Measurements from ENCODE around the gene PCDH9. TPM values are rescaled to one million over a fixed set of nuclear protein-coding genes. Genes with fewer than 3 reads are reported as not detected.

Gene PCDH9
- total RNA-seq, 1 donor from 2014 or later = 33.8 TPM

DNA sequence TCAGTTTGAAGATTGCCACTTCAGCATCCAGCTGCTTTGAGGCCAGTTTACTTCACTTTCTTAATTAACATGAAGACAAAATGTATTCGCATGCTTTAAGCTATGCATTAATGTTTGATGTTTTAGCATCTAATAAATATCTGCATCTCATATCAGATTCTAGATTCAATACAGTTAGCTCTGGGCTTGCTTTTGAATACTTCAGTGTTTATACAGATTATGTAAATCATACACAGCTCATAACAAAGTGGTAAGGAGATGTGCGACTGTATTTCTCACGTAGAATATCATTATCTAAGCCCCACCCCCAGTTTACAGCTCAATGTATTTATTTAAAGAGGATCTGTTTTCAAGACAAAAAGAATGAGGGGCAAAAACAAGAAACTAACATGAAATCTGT lies 770.5 kb downstream of the PCDH9 start:
- H3K27me3 Mint-ChIP-seq (ENCODE audit: unreplicated experiment) = no peaks in the 10 kb centered on the region
- H3K27ac Mint-ChIP-seq (ENCODE audit: unreplicated experiment) = no peak overlapping the region
- no peak for TF ChIP-seq CTCF (IDR thresholded peaks at IDR 0.05)
- no peak overlapping the region for H3K4me3 Mint-ChIP-seq (ENCODE audit: unreplicated experiment)
- no peak for DNase-seq (ENCODE audit: extremely low spot score, unreplicated experiment)
- peaks cover 36% of the 10 kb centered on the region for H3K4me1 Mint-ChIP-seq (ENCODE audit: unreplicated experiment)
- H3K9me3 Mint-ChIP-seq (ENCODE audit: unreplicated experiment) = no peaks in the 10 kb centered on the region
- no peaks in the 10 kb centered on the region for H3K36me3 Mint-ChIP-seq (ENCODE audit: unreplicated experiment)

DNA sequence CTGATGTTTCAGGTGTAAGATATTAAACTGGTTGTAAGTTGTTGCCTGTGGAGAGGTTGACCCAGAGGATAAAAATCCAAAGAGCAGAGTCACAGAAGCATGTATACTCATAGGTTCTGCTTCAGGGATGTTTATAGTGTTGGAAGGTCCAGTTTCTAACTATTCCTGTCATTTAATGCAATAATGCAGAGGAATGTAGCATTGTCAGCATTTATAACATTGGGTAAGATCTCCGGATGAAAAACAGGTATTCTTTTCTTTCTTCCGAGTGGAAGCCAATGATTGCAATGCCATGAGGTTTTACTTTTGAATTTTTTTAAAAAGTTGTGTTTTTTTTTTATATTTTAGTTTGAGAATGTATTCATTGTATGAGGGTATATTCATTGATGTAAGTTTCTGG lies 771.0 kb downstream of the PCDH9 start:
- no peaks in the 10 kb centered on the region for H3K9me3 Mint-ChIP-seq (ENCODE audit: unreplicated experiment)
- no peaks in the 10 kb centered on the region for H3K27me3 Mint-ChIP-seq (ENCODE audit: unreplicated experiment)
- TF ChIP-seq CTCF (IDR thresholded peaks at IDR 0.05) = no peak
- no peak for DNase-seq (ENCODE audit: extremely low spot score, unreplicated experiment)
- no peaks in the 10 kb centered on the region for H3K36me3 Mint-ChIP-seq (ENCODE audit: unreplicated experiment)
- H3K4me3 Mint-ChIP-seq (ENCODE audit: unreplicated experiment) = no peak overlapping the region
- no peak overlapping the region for H3K27ac Mint-ChIP-seq (ENCODE audit: unreplicated experiment)
- H3K4me1 Mint-ChIP-seq (ENCODE audit: unreplicated experiment) = peaks cover 36% of the 10 kb centered on the region

DNA sequence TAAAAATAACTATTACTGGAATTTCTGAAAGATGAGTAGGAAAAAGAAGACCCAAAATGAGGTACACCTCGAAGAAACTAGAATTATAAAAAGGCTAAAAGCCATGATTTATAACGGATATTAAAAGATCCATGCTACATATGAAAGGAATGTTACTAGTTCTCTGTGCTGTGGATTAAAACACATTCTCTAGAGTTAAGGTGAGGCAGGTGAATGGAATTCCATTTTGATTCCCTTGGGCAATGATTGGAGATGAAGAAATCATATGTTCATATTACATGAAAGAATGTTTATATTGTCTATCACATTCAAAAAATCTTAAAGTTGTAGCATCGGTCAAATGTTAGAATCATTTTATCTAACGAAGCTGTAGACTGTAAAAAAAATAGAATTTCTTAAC lies 783.7 kb downstream of the PCDH9 start:
- Mint-ChIP-seq H3K27me3 (ENCODE audit: unreplicated experiment) (no peaks in the 10 kb centered on the region), H3K4me1 (ENCODE audit: unreplicated experiment) (peaks cover 11% of the 10 kb centered on the region), H3K27ac (ENCODE audit: unreplicated experiment) (no peak overlapping the region), H3K4me3 (ENCODE audit: unreplicated experiment) (no peak overlapping the region), H3K9me3 (ENCODE audit: unreplicated experiment) (peaks cover 4% of the 10 kb centered on the region), H3K36me3 (ENCODE audit: unreplicated experiment) (no peaks in the 10 kb centered on the region)
- DNase-seq (ENCODE audit: extremely low spot score, unreplicated experiment) = no peak
- TF ChIP-seq CTCF (IDR thresholded peaks at IDR 0.05) = no peak

DNA sequence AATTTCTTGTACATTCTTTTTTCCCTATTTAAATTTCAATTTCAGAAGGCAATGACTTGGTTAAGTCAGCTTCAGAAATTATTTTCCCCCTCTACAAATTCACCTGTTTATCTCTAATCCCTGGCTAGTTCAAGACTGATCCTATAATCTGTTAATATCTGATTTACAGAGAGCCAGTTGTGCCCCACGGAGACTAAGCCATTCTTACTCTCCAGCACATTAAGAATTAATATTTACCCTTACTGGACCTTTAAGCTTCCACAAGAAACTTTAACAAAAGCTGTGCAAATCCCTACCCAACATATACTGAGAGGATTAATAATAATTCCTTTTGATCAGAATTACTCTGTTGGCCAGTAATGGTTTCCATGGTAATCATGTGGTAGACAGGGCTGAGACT lies 786.2 kb downstream of the PCDH9 start:
- no peak for DNase-seq (ENCODE audit: extremely low spot score, unreplicated experiment)
- peaks cover 4% of the 10 kb centered on the region for H3K9me3 Mint-ChIP-seq (ENCODE audit: unreplicated experiment)
- TF ChIP-seq CTCF (IDR thresholded peaks at IDR 0.05) = no peak
- no peak overlapping the region for H3K27ac Mint-ChIP-seq (ENCODE audit: unreplicated experiment)
- H3K4me1 Mint-ChIP-seq (ENCODE audit: unreplicated experiment) = peaks cover 11% of the 10 kb centered on the region
- no peaks in the 10 kb centered on the region for H3K27me3 Mint-ChIP-seq (ENCODE audit: unreplicated experiment)
- H3K36me3 Mint-ChIP-seq (ENCODE audit: unreplicated experiment) = peaks cover 1% of the 10 kb centered on the region
- H3K4me3 Mint-ChIP-seq (ENCODE audit: unreplicated experiment) = no peak overlapping the region

GRCh38 chr13:66440938-66441337 lies 789.2 kb downstream of the PCDH9 start:
- H3K36me3 Mint-ChIP-seq (ENCODE audit: unreplicated experiment) = peaks cover 3% of the 10 kb centered on the region
- H3K27ac Mint-ChIP-seq (ENCODE audit: unreplicated experiment) = no peak overlapping the region
- H3K4me3 Mint-ChIP-seq (ENCODE audit: unreplicated experiment) = no peak overlapping the region
- no peaks in the 10 kb centered on the region for H3K27me3 Mint-ChIP-seq (ENCODE audit: unreplicated experiment)
- peaks cover 4% of the 10 kb centered on the region for H3K9me3 Mint-ChIP-seq (ENCODE audit: unreplicated experiment)
- DNase-seq (ENCODE audit: extremely low spot score, unreplicated experiment) = no peak
- no peak for TF ChIP-seq CTCF (IDR thresholded peaks at IDR 0.05)
- H3K4me1 Mint-ChIP-seq (ENCODE audit: unreplicated experiment) = peaks cover 11% of the 10 kb centered on the region
